Endodermal cell (in vitro differentiated cells): ENCODE data around the gene IL18. TPM values are rescaled to one million over a fixed set of nuclear protein-coding genes. Genes with fewer than 3 reads are reported as not detected.

Source experiments
- DNase-seq: peaks from one replicate; pipeline ENCODE4 v3.0.0-alpha.2; 2017
- H3K27ac ChIP-seq: 2 replicates; pipeline ENCODE4 v1.5.1; 2013; ENCODE audit warnings: mild to moderate bottlenecking, low read depth, low read length, moderate library complexity
- H3K27me3 ChIP-seq: 2 replicates; pipeline ENCODE4 v1.6.1; 2013; ENCODE audit warnings: mild to moderate bottlenecking, low read length, moderate library complexity; ENCODE audit not compliant: insufficient read depth, control insufficient read depth, poor library complexity, severe bottlenecking
- H3K36me3 ChIP-seq: 2 replicates; pipeline ENCODE4 v1.7.0; 2013; ENCODE audit warnings: mild to moderate bottlenecking, low read length, moderate library complexity; ENCODE audit not compliant: control insufficient read depth, insufficient read depth
- H3K4me1 ChIP-seq: one replicate; pipeline ENCODE4 v1.7.0; 2013; ENCODE audit warnings: low read length; ENCODE audit not compliant: control insufficient read depth, insufficient read depth
- H3K4me3 ChIP-seq: 2 replicates; pipeline ENCODE4 v1.5.1; 2013; ENCODE audit warnings: mild to moderate bottlenecking, low read length, moderate library complexity
- H3K9ac ChIP-seq: 2 replicates; pipeline ENCODE4 v1.6.1; 2013; ENCODE audit warnings: mild to moderate bottlenecking, low read length, moderate library complexity; ENCODE audit not compliant: poor library complexity, severe bottlenecking; ENCODE audit errors: extremely low read depth
- H3K9me3 ChIP-seq: 2 replicates; pipeline ENCODE4 v1.6.1; 2013; ENCODE audit warnings: mild to moderate bottlenecking, low read length, moderate library complexity; ENCODE audit not compliant: control insufficient read depth
- H3K27ac Mint-ChIP-seq: 2 replicates; pipeline ENCODE4 v1.8.0; 2020; ENCODE audit warnings: mixed read lengths
- H3K27me3 Mint-ChIP-seq: 2 replicates; pipeline ENCODE4 v1.8.0; 2021; ENCODE audit warnings: mild to moderate bottlenecking, mixed read lengths; ENCODE audit not compliant: insufficient read depth
- H3K36me3 Mint-ChIP-seq: 2 replicates; pipeline ENCODE4 v1.8.0; 2020; ENCODE audit warnings: low read depth, mixed read lengths
- H3K4me1 Mint-ChIP-seq: 2 replicates; pipeline ENCODE4 v1.8.0; 2020; ENCODE audit warnings: mixed read lengths
- H3K4me3 Mint-ChIP-seq: 2 replicates; pipeline ENCODE4 v1.8.0; 2020; ENCODE audit warnings: mild to moderate bottlenecking, moderate library complexity, mixed read lengths
- H3K9me3 Mint-ChIP-seq: 2 replicates; pipeline ENCODE4 v1.8.0; 2020; ENCODE audit warnings: mild to moderate bottlenecking, mixed read lengths
- CTCF ChIP-seq: fragments of 200-600 bp; sonication (generic); conservative IDR thresholded peaks from 2 replicates; pipeline ENCODE4 v1.5.0; 2021; ENCODE audit warnings: antibody characterized with exemption, mild to moderate bottlenecking
- WGBS, 2 experiments: methylation state at CpG; one replicate each; pipeline versions ENCODE4 v1.1.5 to v1.1.7; 2013; ENCODE audit warnings: missing lambda C conversion rate in 2 of 2, mixed read lengths in 1 of 2; ENCODE audit not compliant: insufficient coverage in 1 of 2, insufficient read length in 1 of 2; 5-methylcytosine and 5-hydroxymethylcytosine counted together
- total RNA-seq, 2 donors: library from RNA; stranded (reverse); fragmentation: NEBNext Ultra II Directional in 1 of 2; extraction: Animal tissue kit (Norgen Biotek cat#: 25700) in 1 of 2; gene quantifications; 2 replicates in 1 of 2; 3 replicates in 1 of 2; pipeline ENCODE4 v1.2.1, GENCODE V29; 2021

Gene IL18
- total RNA-seq, 2 donors from 2014 or later: 1.00 TPM; not detected in 1

- no peak overlapping the region for H3K4me3 ChIP-seq
- no peaks in the 10 kb centered on the region for H3K36me3 Mint-ChIP-seq
- no peak overlapping the region for H3K27ac ChIP-seq
- no peaks in the 10 kb centered on the region for H3K9me3 Mint-ChIP-seq
- H3K27me3 Mint-ChIP-seq: no peaks in the 10 kb centered on the region
- no peaks in the 10 kb centered on the region for H3K4me1 ChIP-seq
- H3K27ac Mint-ChIP-seq: no peak overlapping the region
- H3K4me1 Mint-ChIP-seq: no peaks in the 10 kb centered on the region
- no peak overlapping the region for H3K9ac ChIP-seq
- H3K9me3 ChIP-seq: no peaks in the 10 kb centered on the region
- H3K27me3 ChIP-seq: no peaks in the 10 kb centered on the region
- no peaks in the 10 kb centered on the region for H3K36me3 ChIP-seq
- TF ChIP-seq CTCF: no peak
- 91 to 100% methylated on average over 2 to 6 of the region's 6 CpGs for WGBS, 2 experiments
- DNase-seq: no peak
- no peak overlapping the region for H3K4me3 Mint-ChIP-seq
Measured at GRCh38 chr11:112103446-112103845, 60.4 kb downstream of the IL18 start.

GRCh38 chr11:112100462-112100861 lies 63.4 kb downstream of the IL18 start:
- H3K27me3 Mint-ChIP-seq: no peaks in the 10 kb centered on the region
- no peaks in the 10 kb centered on the region for H3K9me3 Mint-ChIP-seq
- Histone ChIP-seq H3K27me3 (no peaks in the 10 kb centered on the region), H3K4me3 (no peak overlapping the region), H3K9me3 (no peaks in the 10 kb centered on the region), H3K27ac (no peak overlapping the region), H3K9ac (no peak overlapping the region), H3K4me1 (no peaks in the 10 kb centered on the region), H3K36me3 (no peaks in the 10 kb centered on the region)
- H3K27ac Mint-ChIP-seq: no peak overlapping the region
- WGBS, 2 experiments: 100% methylated on average over 2 of the region's 2 CpGs; no CpG with 5 or more reads in 1 of the 2 experiments
- no peak for DNase-seq
- no peak overlapping the region for H3K4me3 Mint-ChIP-seq
- no peak for TF ChIP-seq CTCF
- H3K36me3 Mint-ChIP-seq: peaks cover 6% of the 10 kb centered on the region
- no peaks in the 10 kb centered on the region for H3K4me1 Mint-ChIP-seq

GRCh38 chr11:112097734-112098528 lies 66.0 kb downstream of the IL18 start:
- no peak overlapping the region for H3K4me3 ChIP-seq
- no peak for TF ChIP-seq CTCF
- no peaks in the 10 kb centered on the region for H3K27me3 ChIP-seq
- DNase-seq: no peak
- H3K36me3 ChIP-seq: peaks cover 8% of the 10 kb centered on the region
- 94 to 95% methylated on average over 9 to 11 of the region's 11 CpGs for WGBS, 2 experiments
- H3K27me3 Mint-ChIP-seq: no peaks in the 10 kb centered on the region
- H3K36me3 Mint-ChIP-seq: peaks cover 17% of the 10 kb centered on the region
- H3K4me1 ChIP-seq: no peaks in the 10 kb centered on the region
- no peak overlapping the region for H3K4me3 Mint-ChIP-seq
- no peaks in the 10 kb centered on the region for H3K4me1 Mint-ChIP-seq
- H3K9me3 Mint-ChIP-seq: no peaks in the 10 kb centered on the region
- no peak overlapping the region for H3K9ac ChIP-seq
- no peak overlapping the region for H3K27ac ChIP-seq
- H3K9me3 ChIP-seq: no peaks in the 10 kb centered on the region
- no peak overlapping the region for H3K27ac Mint-ChIP-seq
